Caco-2 (cell line): ENCODE data around the gene HARS1. TPM values are rescaled to one million over a fixed set of nuclear protein-coding genes. Genes with fewer than 3 reads are reported as not detected.

Source experiments
- Bru-seq: library from RNA; stranded (reverse); fragments of 400-500 nt; gene quantifications from one replicate; lab custom pipeline; 2021; lab: Mats Ljungman, UMichigan
- BruChase-seq, 2 experiments: library from RNA; stranded (reverse); fragments of 400-500 nt; gene quantifications; one replicate each; lab custom pipeline; 2021; lab: Mats Ljungman, UMichigan
- BruUV-seq: library from RNA; stranded (reverse); fragments of 400-500 nt; replicated peaks from 2 replicates; lab custom pipeline; 2021; lab: Mats Ljungman, UMichigan
- CTCF ChIA-PET: fragments of 300-600 bp; sonication (Branson Sonifier 250); formaldehyde crosslinking; loops from one replicate; lab custom pipeline; 2022; ENCODE audit warnings: antibody characterized with exemption; lab: Charles Lee
- POLR2A ChIA-PET: fragments of 300-600 bp; sonication (Branson Sonifier 250); formaldehyde crosslinking; loops from one replicate; lab custom pipeline; 2022; ENCODE audit warnings: antibody characterized with exemption; lab: Charles Lee
- DNase-seq, 2 experiments: peaks; one replicate each; pipeline versions ENCODE4 v3.0.0 to v3.0.0-alpha.2; 2020 to 2022
- H3K27me3 ChIP-seq: replicated peaks from 2 replicates; pipeline ENCODE4 v1.6.0; 2011; ENCODE audit warnings: low read length; ENCODE audit not compliant: control insufficient read depth, insufficient read depth
- H3K36me3 ChIP-seq: 2 replicates; pipeline ENCODE4 v1.5.1; 2011; ENCODE audit warnings: low read length; ENCODE audit not compliant: control insufficient read depth, insufficient read depth
- H3K4me1 ChIP-seq: fragments of 250-450 bp; sonication (Bioruptor Pico); 2 replicates; pipeline ENCODE4 v1.5.1; 2020; ENCODE audit warnings: mild to moderate bottlenecking
- H3K4me3 ChIP-seq: 2 replicates; pipeline ENCODE4 v1.5.1; 2011; ENCODE audit warnings: low read depth, mild to moderate bottlenecking, control low read depth, low read length
- H3K9me3 ChIP-seq: fragments of 250-450 bp; sonication (Bioruptor Pico); 2 replicates; pipeline ENCODE4 v1.5.1; 2020; ENCODE audit warnings: mild to moderate bottlenecking, moderate library complexity
- H3K27ac Mint-ChIP-seq: one replicate; pipeline ENCODE4 v1.8.0; 2022; ENCODE audit warnings: mixed read lengths; ENCODE audit not compliant: unreplicated experiment
- H3K27me3 Mint-ChIP-seq: one replicate; pipeline ENCODE4 v1.8.0; 2022; ENCODE audit warnings: mixed read lengths; ENCODE audit not compliant: insufficient read depth, unreplicated experiment
- H3K36me3 Mint-ChIP-seq: one replicate; pipeline ENCODE4 v1.8.0; 2022; ENCODE audit warnings: mild to moderate bottlenecking, mixed read lengths; ENCODE audit not compliant: insufficient read depth, unreplicated experiment
- H3K4me1 Mint-ChIP-seq: one replicate; pipeline ENCODE4 v1.8.0; 2022; ENCODE audit warnings: low read depth, mixed read lengths; ENCODE audit not compliant: unreplicated experiment
- H3K4me3 Mint-ChIP-seq: one replicate; pipeline ENCODE4 v1.8.0; 2022; ENCODE audit warnings: mild to moderate bottlenecking, moderate library complexity, mixed read lengths; ENCODE audit not compliant: unreplicated experiment
- H3K9me3 Mint-ChIP-seq: one replicate; pipeline ENCODE4 v1.8.0; 2022; ENCODE audit warnings: mixed read lengths; ENCODE audit not compliant: unreplicated experiment
- intact Hi-C: fragments of 100-400 bp; cut with micrococcal nuclease; formaldehyde crosslinking; loops from one replicate; pipeline ENCODE4 v1.10.0; 2022; ENCODE audit not compliant: unreplicated experiment
- long read RNA-seq: library from polyadenylated mRNA; stranded (forward); transcript quantifications from one replicate; pipeline ENCODE4 v2.0.0, GENCODE V29; 2022
- total RNA-seq: library from RNA; stranded (reverse); gene quantifications from 2 replicates; pipeline ENCODE4 v1.2.3, GENCODE V29; 2022
- TF ChIP-seq, protein P1 (sequence below), 2 experiments: fragments of 200-600 bp in 1 of 2; IDR thresholded peaks; 1 replicate in 1 of 2; 2 replicates in 1 of 2; pipeline versions ENCODE4 v1.5.1 to v1.8.0; 2011 to 2022; ENCODE audit warnings: antibody characterized with exemption in 1 of 2, control low read depth in 1 of 2, inconsistent platforms in 1 of 2, low read depth in 1 of 2, low read length in 1 of 2, mild to moderate bottlenecking in 1 of 2, moderate library complexity in 1 of 2; ENCODE audit not compliant: insufficient read depth in 1 of 2, severe bottlenecking in 1 of 2, unreplicated experiment in 1 of 2

HARS1 gene, protein sequence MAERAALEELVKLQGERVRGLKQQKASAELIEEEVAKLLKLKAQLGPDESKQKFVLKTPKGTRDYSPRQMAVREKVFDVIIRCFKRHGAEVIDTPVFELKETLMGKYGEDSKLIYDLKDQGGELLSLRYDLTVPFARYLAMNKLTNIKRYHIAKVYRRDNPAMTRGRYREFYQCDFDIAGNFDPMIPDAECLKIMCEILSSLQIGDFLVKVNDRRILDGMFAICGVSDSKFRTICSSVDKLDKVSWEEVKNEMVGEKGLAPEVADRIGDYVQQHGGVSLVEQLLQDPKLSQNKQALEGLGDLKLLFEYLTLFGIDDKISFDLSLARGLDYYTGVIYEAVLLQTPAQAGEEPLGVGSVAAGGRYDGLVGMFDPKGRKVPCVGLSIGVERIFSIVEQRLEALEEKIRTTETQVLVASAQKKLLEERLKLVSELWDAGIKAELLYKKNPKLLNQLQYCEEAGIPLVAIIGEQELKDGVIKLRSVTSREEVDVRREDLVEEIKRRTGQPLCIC
- total RNA-seq (82.4 and 83.5 TPM in 2 replicates), Bru-seq, nascent RNA (percentile 82 among the genes with signal in this experiment), BruChase-seq, experiment 1, labeled RNA remaining after a 2-hour chase (percentile 88 among the genes with signal in this experiment), BruChase-seq, experiment 2, labeled RNA remaining after a 6-hour chase (percentile 89 among the genes with signal in this experiment)
- long read RNA-seq, transcript HARS-202 (11 exons, 1,401 nt), result minor isoform, 9 of 249 reads
- long read RNA-seq, transcript HARS-215 (13 exons, 1,945 nt), result major isoform, 205 of 249 reads
- long read RNA-seq, transcript HARS-205 (13 exons, 1,896 nt), result minor isoform, 11 of 249 reads
- long read RNA-seq, partial matches to known transcripts, result 7 of 249 reads
- long read RNA-seq, other reads (novel, unspliced or antisense), result 12 of 249 reads

DNA sequence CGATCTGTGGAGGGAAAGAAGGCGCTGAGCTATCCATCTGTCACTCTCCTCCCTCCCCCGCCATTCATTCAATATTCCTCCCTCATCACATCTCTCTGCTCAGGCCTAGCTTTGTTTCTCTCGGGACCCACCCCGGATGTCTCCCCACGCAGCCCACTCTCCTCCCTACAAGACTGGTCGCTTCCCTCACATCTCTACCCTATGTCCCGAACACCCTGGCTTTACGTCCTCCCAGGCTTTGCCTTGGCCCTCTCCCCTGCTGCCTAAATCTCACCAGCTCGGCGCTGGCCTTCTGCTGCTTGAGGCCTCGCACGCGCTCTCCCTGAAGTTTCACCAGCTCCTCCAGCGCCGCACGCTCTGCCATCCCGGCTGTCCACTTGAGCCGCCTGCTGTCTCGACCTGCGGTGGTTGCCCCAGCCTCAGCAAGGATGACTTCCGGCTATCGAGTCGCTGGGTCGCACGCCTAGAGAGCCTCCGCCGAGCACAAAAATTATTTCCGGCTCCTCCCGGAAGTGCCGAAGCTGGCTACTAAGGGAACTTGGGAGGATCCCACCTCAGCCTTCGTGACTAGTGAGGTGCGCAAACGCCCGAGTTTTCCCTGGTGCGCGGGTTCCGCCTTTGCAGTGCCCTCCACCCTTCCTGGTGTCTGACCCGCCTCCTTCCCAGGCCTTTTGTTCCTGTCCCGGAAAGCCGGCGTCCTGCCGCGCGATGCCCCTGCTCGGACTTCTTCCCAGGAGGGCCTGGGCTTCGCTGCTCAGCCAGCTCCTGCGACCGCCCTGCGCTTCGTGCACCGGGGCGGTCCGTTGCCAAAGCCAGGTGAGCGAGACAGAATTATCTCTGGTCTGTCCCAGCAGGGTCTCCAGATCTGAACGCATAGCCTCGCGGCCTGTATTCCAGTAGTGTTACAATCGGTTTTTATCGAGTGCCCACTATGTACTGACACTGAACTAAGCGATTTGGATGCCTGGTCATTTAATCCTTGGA is at the start of gene HARS1, which contains the start of gene HARS2:
TSS of gene HARS1 (minus strand) at position 430 of the 984 bp plus-strand sequence. CDS start at position 364, 66 bp downstream.
TSS of gene HARS2 (plus strand) at position 515 of the 984 bp plus-strand sequence. CDS start at position 709, 194 bp downstream.
- Mint-ChIP-seq H3K4me1 (no peaks in the 10 kb centered on the region), H3K27me3 (no peaks in the 10 kb centered on the region), H3K36me3 (peaks cover 51% of the 10 kb centered on the region), H3K27ac (peak within 1 kb of the TSS; percentile 89), H3K4me3 (peak within 1 kb of the TSS; percentile 94), H3K9me3 (no peaks in the 10 kb centered on the region)
- no TSS peak for BruUV-seq
- Histone ChIP-seq H3K4me1 (peaks cover 16% of the 10 kb centered on the region; the same call in 1 of the 2 replicates), H3K36me3 (peaks cover 6% of the 10 kb centered on the region), H3K27me3 (no peaks in the 10 kb centered on the region), H3K9me3 (no peaks in the 10 kb centered on the region), H3K4me3 (peak within 1 kb of the TSS; percentile 96)
- CTCF ChIA-PET, result interaction anchor here (0.8 to 1.7 kb wide), 7 partner anchors 9 to 318 kb away, joined by 3 to 7 read pairs (median 4); partner anchors contain the start of gene ZMAT2
- peak; percentile 94 to 96 for DNase-seq
- intact Hi-C loops, result loop anchor here (1.0 to 2.0 kb wide), 4 partner anchors 9 to 44 kb away; partner anchors contain the start of genes IK, NDUFA2, WDR55 and ZMAT2
- POLR2A ChIA-PET, result interaction anchor here (0.6 to 2.0 kb wide), 17 partner anchors 9 to 428 kb away, joined by 3 to 23 read pairs (median 5); partner anchors contain the start of genes EIF4EBP3, IK, NDUFA2 and SRA1
- TF ChIP-seq, protein P1, sequence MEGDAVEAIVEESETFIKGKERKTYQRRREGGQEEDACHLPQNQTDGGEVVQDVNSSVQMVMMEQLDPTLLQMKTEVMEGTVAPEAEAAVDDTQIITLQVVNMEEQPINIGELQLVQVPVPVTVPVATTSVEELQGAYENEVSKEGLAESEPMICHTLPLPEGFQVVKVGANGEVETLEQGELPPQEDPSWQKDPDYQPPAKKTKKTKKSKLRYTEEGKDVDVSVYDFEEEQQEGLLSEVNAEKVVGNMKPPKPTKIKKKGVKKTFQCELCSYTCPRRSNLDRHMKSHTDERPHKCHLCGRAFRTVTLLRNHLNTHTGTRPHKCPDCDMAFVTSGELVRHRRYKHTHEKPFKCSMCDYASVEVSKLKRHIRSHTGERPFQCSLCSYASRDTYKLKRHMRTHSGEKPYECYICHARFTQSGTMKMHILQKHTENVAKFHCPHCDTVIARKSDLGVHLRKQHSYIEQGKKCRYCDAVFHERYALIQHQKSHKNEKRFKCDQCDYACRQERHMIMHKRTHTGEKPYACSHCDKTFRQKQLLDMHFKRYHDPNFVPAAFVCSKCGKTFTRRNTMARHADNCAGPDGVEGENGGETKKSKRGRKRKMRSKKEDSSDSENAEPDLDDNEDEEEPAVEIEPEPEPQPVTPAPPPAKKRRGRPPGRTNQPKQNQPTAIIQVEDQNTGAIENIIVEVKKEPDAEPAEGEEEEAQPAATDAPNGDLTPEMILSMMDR (IDR thresholded peaks at IDR 0.05; ENCODE audit: insufficient read depth in 1 of 2, low read depth in 1 of 2, low read length in 1 of 2, severe bottlenecking in 1 of 2, unreplicated experiment in 1 of 2), result no peak

DNA sequence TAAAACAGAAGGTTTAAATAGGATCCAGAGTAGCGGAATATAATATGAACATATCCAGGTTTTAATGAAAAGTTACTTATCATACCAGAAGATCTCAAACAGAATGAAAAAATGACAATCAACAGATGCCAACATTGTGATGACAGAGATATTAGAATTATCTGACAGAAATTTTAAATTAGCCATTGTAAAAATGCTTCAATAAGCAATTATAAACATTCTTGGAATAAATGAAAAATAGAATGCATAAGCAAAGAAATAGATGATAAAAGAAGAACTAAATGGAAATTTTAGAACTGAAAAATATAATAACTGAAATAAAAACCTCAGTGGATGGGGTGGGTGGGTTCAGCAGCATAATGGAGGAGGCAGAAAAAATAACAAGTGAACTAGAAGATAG is 46.3 kb upstream of the HARS1 start:
- no peaks in the 10 kb centered on the region for H3K4me1 Mint-ChIP-seq
- intact Hi-C loops, result no loop called here

More for the DNA sequence above, 46.3 kb upstream of the HARS1 start:
- Histone ChIP-seq H3K36me3 (no peaks in the 10 kb centered on the region), H3K9me3 (peaks cover 2% of the 10 kb centered on the region; the same call in 1 of the 2 replicates), H3K4me3 (no peak overlapping the region), H3K4me1 (no peaks in the 10 kb centered on the region), H3K27me3 (no peaks in the 10 kb centered on the region)
- H3K4me3 Mint-ChIP-seq, result no peak overlapping the region
- no peaks in the 10 kb centered on the region for H3K9me3 Mint-ChIP-seq
- ChIA-PET CTCF (no interaction called here), POLR2A (no interaction called here)
- DNase-seq, result no peak
- BruUV-seq, result no TSS peak
- H3K27me3 Mint-ChIP-seq, result peaks cover 9% of the 10 kb centered on the region
- no peaks in the 10 kb centered on the region for H3K36me3 Mint-ChIP-seq
- no peak overlapping the region for H3K27ac Mint-ChIP-seq
- TF ChIP-seq, protein P1 (IDR thresholded peaks at IDR 0.05; ENCODE audit: insufficient read depth in 1 of 2, low read depth in 1 of 2, low read length in 1 of 2, severe bottlenecking in 1 of 2, unreplicated experiment in 1 of 2), result no peak
